GM21737 (cell line): ENCODE results near the gene ZMYND8.

Experiments
- ATAC-seq: cut with Tn5 transposase; IDR thresholded peaks from one replicate; pipeline ENCODE4 v1.9.1; 2021; ENCODE audit warnings: mild to moderate bottlenecking, moderate library complexity; ENCODE audit not compliant: unreplicated experiment

Gene ZMYND8

DNA sequence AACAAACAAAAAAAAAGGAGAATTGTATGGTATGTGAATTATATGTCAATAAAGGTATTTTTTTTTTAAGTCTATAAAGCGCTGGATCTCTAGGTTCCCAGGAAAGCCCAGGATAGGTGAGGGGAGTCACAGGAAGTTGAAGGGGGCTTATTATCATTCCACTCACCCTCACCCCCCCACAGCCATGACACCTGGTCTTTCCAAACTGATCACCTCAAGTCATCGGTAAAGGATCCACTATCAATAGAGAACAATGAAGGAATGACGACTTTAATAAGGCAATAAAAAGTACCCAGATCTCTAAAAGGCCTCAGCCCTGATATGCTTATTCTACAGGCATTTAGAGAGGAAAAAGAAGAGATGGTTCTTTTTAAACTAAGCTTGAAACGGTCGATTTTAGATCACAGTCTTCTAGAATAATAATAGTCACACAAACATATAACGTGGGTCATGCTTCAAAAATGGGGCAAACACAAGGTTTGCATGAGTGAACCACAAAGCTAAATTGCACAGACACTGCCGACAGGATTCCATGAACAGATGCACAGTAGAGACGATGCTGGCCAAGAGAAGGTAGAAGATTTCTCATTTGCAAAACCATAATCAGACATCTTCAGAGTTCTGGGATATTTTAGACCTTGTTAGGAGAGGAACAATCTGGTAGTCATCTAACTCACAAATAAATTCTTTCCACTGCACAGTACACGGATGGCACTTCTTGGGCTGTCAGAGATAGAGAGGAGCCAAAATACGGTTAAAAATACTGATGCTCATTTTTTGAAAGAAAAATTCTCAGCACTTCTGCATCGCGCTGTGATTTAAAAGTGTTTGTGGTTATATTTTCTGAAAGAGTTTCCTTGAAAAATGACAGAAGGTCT, 21.0 kb downstream of the ZMYND8 start:
- no peak for ATAC-seq

DNA sequence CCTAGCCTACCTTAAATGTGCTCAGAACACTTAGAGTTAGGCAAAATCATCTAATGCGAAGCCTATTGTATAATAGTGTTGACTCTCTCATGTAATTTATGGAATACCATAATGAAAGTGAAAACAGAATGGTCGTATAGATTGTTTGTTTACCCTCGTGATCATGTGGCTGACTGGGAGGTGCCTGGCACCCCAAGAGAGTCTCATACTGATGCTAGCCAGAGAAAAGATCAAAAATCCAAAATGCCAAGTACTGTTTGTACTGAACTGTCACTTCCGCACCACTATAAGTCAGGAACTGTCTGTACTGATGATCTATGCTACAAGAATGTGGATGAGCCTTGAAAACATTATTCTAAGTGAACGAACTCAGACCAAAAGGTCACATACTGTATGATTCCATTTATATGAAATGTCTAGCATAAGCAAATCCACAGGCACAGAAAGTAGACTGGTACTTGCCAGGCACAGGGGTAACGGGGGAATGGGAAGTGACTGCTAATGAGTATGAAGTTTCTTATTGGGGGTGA, 22.4 kb downstream of the ZMYND8 start:
- ATAC-seq = no peak

DNA sequence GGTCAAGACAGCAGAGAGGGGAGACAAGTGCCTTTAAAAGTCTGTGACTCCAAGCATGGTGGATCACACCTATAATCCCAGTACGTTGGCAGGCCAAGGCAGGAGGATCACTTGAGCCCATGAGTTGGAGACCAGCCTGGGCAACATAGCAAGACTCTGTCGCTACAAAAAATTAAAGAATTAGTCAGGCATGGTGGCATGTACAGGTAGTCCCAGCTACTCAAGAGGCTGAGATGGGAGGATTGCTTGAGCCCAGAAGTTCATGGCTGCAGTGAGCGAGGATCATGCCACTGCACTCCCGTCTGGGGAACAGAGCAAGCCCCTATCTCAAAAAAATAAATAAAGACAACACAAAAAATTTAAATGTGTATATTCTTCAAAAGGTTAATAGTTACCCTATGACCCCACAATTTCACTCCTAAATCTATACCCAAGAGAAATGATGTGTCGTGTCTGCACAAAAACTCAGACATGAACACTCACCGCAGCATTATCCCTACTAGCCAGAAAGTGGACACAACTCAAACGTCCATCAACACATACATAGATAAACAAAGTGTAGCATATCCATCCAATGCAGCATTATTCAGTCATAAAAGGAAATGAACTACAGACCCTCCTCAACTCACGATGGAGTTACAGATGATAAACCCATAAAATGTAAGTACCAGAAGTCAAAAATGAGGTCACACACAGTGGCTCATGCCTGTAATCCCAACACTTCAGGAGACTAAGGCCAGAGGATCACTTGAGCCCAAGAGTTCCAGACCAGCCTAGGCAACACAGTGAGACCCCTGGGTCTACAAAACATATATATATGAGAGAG, 23.9 kb downstream of the ZMYND8 start:
- no peak for ATAC-seq

DNA sequence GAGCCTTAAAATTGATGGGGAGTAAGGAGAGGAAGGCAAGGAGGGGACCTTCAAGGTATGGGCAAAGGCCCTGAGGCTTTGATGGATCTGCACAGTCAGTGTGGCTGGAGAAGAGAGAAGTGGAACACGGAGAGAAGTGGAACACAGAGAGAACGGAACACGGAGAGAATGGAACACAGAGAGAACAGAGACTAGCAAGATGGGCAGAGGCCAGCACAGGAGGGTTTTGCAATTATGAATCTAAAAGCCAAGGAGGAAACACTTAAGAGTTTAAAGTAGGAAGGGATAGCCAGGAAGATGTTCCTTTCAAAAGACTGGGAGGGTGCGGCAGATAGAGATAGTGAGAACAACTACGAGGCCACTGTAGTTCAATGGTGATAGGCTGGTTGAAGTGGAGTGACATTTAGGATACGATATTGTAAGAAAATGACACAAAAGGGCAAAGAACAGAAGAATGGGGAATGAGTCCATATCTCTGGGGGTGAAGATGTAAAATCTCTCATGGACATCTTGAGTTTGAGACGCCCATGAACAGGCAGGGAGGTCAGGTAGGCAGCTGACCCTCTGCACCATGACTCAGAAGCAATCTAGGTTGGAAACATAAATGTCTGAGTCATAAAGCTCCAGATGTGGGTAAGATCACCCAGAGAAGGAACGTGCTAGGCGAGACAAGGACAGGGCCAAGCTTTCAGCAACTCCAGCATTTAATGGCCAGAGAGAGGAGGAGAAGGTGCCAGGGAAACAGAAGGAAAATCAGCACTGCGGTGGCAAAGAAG, 25.4 kb downstream of the ZMYND8 start:
- ATAC-seq = no peak

DNA sequence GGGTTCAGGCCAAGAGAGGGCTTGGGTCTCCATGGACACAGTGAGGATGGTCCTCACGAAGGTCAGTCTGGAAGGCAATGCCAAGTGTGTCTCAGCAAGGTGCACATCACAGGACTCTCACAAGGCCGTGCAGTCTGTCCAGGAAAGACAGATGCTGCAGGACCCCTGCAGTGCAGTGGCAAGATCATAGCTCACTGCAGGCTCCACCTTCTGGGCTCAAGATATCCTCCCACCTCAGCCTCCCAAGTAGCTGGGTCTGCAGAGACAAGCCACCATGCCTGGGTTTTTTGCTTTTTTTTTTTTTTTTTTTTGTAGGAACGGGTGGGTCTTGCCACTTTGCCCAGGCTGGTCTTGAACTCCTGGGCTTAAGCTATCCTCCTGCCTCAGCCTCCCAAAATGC, 26.4 kb downstream of the ZMYND8 start:
- ATAC-seq = no peak

DNA sequence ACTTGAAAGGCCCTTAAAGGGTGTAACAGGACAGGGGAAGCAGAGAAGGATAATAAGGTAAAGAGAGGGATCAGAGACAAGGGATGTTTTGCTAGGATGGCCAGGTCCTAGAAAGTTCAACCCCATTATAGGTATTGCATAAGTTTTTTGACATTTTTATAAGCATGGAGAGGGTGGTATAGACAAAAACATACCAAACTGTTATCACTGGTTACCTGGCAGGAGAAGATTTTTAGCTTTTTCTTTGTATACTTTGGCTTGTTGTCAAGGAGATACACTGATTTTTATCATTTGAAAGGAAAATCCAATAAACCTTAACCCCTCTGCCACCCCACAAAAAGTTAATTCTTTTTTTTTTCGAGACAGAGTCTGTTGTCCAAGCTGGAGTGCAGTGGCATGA, 28.4 kb downstream of the ZMYND8 start:
- ATAC-seq = no peak

DNA sequence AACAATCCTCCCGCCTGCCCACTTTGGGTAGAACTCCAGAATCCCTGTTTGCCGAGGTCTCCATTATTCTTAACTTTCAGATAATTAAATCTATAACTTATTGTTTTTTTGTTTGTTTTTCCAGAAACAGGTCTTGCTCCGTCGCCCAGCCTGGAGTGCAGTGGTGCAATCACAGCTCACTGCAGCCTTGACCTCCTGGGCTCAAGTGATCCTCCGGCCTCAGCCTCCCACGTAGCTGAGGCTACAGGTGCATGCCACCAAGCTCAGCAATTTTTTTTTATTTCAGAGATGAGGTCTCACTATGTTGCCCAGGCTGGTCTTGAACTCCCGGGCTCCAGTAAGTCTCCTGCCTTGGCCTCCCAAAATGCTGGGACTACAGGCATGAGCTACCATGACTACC, 28.8 kb downstream of the ZMYND8 start:
- ATAC-seq = no peak

DNA sequence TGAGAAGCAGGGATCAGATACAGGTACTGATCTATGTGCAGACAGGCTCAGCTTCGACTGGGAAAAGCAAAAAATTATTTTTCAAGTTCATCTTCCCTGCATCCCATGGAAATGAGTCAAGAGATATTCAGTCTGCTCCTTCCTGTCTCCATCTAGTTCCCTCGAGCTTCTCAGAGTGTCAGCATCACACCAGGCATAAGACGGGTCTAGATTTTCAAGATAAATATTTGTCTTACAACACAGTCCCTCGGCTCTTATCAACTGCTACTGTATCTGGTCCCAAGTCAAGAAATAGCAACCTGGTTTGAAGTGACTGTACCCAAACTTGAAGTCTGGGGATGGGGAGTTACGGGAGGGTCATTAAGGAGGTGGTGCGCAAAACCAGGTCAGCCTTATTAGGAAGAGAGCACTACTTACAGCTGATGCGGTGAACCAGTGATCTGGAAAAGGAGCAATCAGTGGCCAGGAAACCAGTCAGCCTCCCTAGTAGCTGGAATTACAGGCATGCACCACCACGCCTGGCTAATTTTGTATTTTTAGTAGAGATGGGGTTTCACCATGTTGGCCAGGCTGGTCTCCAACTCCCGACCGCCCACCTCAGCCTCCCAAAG, 29.7 kb downstream of the ZMYND8 start:
- no peak for ATAC-seq

DNA sequence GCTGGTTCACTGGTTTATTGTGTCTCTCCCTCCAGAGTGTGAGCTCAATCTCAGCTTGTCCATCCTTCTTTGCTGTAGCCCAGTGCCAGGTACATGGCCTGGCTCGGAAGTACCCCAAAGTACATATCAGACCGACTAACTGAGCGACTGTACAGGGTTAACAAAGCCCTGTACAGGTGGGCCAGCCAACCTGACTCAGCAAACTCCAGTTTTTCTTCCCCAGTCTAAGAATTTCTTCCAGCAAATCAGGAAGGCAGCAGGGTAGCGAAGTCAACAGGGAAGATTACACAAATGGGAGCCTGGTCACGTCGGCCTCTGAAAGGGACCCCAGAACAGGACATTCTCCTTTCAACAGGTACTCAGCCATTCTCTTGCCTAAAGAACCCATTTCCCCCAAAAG, 31.3 kb downstream of the ZMYND8 start:
- no peak for ATAC-seq

DNA sequence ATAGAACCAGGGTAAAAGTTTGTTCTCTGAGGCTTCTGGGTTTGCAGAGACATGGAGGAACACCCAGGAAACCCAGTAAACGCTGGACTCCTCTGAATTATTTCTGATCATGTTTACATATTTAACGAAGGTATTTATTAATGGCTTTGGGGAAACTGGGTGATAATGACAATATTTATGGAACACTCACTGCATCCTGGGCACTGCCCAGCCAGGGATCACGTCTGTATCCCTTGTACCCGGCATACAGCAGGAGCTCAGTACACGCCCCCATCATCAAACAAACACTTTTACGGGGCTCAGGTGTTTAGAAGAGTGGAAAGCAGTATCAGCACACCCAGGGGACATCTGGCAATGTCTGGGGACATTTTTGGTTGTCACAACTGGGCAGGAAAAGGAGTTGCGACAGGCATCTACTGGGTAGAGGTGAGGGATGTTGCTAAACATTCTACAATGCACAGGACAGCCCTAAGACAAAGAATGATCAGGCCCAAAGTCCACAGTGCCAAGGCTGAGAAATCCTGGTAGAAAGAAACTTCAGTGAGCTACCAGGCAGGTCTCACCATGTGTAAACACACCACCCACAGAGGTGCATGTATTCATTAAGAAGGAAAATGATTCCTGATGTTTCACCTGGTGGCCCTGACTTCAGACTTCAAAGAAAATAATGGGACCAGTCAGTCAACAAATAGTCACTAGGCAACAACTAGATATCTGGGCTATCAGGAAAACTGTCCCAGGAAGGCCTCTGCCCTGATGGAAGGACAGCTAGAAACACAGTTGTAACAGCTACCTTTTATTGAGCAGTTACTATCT, 35.3 kb downstream of the ZMYND8 start:
- no peak for ATAC-seq

DNA sequence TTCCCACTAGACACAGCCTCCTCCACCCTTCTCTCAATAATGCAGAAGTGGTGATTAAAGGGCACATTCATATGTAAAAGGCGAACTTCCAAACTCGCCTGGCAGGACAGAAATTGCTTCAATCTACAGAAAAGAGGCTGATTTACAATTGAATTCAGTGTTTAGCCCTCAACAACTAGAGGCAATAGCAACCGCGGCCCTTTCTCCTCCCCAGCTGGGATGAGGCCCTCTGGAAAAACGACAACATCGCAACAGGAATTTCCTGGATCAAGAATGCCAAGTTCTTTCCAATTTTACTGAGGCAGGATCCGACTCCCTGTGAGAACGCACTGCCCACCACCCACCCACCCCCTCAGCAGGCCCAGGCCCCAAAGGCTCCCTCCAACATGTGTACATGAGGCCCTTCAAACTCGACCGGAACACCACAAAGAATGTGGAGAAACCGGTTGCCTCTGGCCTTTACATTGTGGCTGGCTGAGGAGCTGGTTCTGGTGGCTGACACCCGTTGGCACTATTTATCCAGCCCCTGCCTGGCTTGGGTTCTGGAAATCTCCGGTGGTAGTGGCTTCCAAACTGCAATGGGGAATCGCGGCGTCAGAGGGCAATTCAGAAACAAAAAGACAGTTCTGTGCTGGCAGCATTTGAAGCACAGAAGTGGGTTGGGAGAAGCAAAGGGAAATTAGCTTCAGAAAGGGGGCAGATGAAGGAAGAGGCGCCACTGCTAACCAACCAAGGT, 36.8 kb downstream of the ZMYND8 start:
- no peak for ATAC-seq

DNA sequence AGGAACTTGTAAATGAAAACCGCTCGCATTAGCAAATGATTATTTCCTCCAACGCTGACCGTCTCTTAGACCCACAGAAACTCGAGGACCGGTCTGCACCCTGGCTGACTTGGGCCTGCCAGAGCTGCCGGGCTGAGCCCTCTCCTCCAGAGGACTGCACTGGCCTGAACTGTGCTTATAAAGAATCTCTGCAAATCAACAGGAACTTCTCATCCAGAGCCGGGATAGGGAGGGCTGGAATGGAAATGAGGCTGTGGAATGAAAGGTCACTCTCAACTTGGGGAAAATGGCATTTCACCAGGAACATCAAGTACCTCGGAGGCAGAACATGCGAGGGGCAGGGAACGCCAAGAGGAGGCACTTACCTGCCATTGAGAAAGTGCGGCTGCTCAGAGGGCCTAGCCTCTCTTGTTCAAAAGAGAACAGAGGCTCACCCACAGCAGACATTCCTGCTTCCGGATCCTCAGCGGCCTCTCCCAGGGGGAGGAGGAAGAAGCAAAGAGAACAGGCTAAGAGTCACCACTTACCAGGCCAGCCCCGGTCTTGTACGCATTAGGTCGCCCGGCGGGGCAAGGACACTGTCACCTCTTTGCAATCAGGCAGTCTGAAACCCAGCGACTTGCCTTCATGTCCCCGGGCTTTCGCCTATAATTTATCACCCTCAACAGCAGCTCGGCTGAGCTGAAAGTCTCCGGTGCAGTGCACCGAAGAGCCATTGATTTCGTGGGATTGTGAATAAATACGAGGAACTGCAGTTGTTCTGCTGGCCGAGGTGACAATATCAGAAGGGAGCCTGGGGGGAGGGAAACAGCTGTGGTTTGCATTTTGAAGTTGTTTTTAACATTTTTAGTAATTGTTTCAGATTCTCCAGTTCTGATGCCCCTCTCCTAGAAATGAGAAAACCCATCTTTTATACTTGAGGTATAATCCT, 37.6 kb downstream of the ZMYND8 start:
- ATAC-seq = no peak

DNA sequence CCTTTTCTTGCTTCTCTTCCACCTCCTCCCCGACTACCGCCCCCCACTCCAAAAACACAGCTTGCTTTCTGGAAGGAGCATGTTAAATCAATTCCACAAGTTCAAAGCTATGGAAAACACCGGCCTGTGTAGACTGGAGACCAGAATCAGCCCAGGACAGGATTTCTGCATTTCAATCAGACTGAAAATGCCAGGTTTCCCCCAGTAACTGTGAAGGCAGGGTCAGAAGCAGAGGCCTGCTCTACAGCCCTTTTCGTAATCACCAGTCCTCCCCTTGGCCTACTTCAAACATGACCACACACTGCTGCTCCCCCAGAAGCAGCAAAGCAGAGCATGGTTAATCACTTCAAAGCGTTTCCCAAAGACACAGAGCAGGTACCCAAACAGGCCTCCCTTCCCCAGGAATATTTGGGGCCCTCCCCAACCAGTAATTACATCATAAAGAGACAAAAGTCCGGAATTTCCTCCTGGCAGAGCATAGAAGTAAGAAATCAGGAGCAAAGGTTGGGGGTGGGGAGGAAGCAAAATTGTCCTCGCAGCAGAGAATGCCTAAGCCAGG, 38.4 kb downstream of the ZMYND8 start:
- ATAC-seq = no peak

DNA sequence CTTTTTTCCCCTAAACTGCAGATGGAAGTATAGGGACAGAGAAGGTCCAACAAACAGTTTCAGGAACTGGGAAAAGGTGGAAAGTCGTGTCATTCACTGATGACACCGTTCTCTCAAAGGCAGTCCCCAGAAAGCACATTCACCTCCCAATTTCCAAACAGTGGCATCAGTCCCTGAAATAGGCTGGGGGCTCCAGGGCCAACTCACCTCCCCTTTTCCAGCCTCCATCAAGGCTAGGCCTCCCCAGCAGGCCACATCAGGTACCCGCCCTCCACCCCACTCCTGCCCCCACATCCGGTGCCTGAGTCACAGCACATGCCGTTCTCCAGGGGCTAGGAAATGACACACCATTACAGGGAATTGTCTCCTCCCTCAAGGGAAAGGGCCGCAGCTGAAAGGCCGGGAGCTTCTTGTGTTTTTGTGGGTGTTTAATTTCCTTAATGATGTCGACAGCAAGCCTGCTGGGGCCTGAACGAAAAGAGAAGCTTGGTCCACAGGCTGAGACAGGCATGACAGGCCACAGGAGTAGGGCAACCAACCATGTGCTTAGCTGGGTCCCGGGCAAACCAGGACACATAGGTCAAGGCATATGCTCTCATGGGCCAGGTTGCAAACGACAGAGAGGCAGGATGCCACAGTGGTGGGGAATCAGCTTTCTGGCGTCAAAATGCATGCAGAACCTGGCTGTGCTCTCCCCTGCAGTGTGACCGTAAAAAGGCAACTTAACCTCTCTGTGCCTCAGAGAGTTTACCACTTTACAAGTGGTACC, 39.2 kb downstream of the ZMYND8 start:
- no peak for ATAC-seq

DNA sequence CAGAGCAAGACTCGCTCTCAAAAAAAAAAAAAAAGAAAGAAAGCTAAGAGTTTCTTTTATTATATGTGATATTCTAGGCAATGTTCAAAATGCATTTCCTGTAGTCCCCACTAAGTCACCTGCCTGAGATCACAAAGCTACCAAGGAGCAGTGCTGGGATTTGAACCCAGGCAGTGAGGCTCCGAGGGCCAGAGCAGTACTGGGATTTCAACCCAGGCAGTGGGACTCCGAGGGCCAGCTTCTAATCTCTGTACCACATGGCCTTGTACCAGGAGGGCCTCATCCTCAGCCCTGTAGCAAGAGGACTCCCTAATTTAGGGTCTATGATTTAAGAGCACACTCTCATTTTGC, 39.7 kb downstream of the ZMYND8 start:
- ATAC-seq = no peak

DNA sequence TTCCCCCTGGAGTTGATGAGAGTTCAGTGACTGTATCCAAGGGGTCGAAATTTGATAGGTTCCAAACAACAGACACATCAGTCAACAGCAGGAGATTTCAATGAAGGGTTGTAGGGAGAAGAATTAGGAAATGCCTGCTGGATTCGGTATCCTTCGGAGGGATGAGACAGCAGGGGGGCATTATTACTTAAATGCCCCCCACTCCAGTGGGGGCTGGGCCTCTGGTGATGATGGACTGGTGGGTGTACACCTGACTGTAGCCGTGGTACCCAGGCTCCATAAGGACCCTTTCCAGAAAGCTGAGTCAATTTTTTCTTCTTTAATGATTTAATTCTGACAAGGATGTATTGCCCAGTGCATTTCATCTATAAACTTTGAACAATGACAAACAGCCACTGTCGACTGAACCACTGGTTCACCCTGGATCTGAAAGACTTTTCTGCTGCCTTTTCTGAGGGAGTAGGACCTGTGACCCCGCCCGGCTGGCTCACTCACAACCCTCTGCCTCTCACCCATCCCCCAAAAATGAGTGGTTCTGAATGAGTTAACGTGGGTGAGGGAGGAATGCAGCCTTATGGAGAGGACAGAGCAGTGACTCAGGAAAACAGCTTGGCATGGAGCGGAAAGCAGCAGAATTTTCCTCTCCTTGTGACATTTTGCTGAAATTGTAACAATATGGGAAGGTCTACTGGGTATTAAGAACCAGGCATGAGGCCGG, 41.0 kb downstream of the ZMYND8 start:
- ATAC-seq = no peak
